ENCODE results near the gene GRB14. TPM values are rescaled to one million over a fixed set of nuclear protein-coding genes. Genes with fewer than 3 reads are reported as not detected.

The GRB14 gene
- total RNA-seq, 4 donors from 2014 or later, result 5.4 to 19.3 (median 9.8) TPM

DNA sequence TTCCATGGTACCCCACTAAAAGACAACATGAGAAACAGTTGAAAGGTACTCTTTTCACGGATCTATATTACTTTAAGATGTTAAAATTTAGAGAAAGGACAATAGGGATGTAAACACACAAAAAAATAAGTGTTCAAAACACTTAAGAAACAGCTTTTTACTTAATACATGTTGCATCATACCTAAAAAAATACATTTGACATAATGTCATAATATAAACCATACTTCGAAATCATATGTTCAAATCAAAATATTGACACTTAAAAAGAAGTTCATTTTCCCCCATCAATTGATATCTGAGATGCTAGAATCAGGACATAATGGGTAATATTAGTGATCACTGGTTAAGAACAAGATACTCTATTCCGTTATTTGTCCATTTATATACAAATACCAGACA, 124.9 kb downstream of the GRB14 start:
- WGBS, 2 donors, result 64 to 78% methylated on average over 3 of the region's 3 CpGs
- Histone ChIP-seq H3K4me3 (replicated peaks in 1 of 3) (no peak overlapping the region), H3K27me3 (no peaks in the 10 kb centered on the region), H3K4me1 (no peaks in the 10 kb centered on the region), H3K27ac (no peak overlapping the region), H3K9me3 (no peaks in the 10 kb centered on the region), H3K36me3 (no peaks in the 10 kb centered on the region)
- intact Hi-C loops (cut with DNase I), result no loop called here
- TF ChIP-seq, protein P1, sequence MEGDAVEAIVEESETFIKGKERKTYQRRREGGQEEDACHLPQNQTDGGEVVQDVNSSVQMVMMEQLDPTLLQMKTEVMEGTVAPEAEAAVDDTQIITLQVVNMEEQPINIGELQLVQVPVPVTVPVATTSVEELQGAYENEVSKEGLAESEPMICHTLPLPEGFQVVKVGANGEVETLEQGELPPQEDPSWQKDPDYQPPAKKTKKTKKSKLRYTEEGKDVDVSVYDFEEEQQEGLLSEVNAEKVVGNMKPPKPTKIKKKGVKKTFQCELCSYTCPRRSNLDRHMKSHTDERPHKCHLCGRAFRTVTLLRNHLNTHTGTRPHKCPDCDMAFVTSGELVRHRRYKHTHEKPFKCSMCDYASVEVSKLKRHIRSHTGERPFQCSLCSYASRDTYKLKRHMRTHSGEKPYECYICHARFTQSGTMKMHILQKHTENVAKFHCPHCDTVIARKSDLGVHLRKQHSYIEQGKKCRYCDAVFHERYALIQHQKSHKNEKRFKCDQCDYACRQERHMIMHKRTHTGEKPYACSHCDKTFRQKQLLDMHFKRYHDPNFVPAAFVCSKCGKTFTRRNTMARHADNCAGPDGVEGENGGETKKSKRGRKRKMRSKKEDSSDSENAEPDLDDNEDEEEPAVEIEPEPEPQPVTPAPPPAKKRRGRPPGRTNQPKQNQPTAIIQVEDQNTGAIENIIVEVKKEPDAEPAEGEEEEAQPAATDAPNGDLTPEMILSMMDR (IDR thresholded peaks at IDR 0.05), result no peak
- TF ChIP-seq POLR2A (IDR thresholded peaks at IDR 0.05), result no peak
- DNase-seq, result no peak

- no peak overlapping the region for H3K4me3 ChIP-seq (replicated peaks in 1 of 3)
- H3K9me3 ChIP-seq, result no peaks in the 10 kb centered on the region
- H3K27me3 ChIP-seq, result no peaks in the 10 kb centered on the region
- WGBS, 2 donors, result 41 to 45% methylated on average over 6 of the region's 6 CpGs
- H3K36me3 ChIP-seq, result no peaks in the 10 kb centered on the region
- TF ChIP-seq, protein P1 (IDR thresholded peaks at IDR 0.05), result peak in 3 of 6 experiments; percentile 17 to 39 (median 30)
- no peak for TF ChIP-seq POLR2A (IDR thresholded peaks at IDR 0.05)
- DNase-seq, result no peak
- no peak overlapping the region for H3K27ac ChIP-seq
- intact Hi-C loops (cut with DNase I), result no loop called here
- no peaks in the 10 kb centered on the region for H3K4me1 ChIP-seq
Measured at GRCh38 chr2:164495491-164496223, 125.6 kb downstream of the GRB14 start.

GRCh38 chr2:164485541-164485940, 135.7 kb downstream of the GRB14 start:
- intact Hi-C loops (cut with DNase I), result no loop called here
- no peak overlapping the region for H3K27ac ChIP-seq
- no peak for DNase-seq
- H3K4me3 ChIP-seq (replicated peaks in 1 of 3), result no peak overlapping the region
- H3K27me3 ChIP-seq, result no peaks in the 10 kb centered on the region
- no peaks in the 10 kb centered on the region for H3K36me3 ChIP-seq
- H3K4me1 ChIP-seq, result no peaks in the 10 kb centered on the region
- no peaks in the 10 kb centered on the region for H3K9me3 ChIP-seq
- 63 to 64% methylated on average over 1 of the region's 1 CpG for WGBS, 2 donors
- TF ChIP-seq, protein P1 (IDR thresholded peaks at IDR 0.05), result no peak
- no peak for TF ChIP-seq POLR2A (IDR thresholded peaks at IDR 0.05)

GRCh38 chr2:164479460-164479859, 141.8 kb downstream of the GRB14 start:
- DNase-seq, result peak; percentile 37 to 45
- H3K27ac ChIP-seq, result no peak overlapping the region
- intact Hi-C loops (cut with DNase I), result no loop called here
- H3K27me3 ChIP-seq, result no peaks in the 10 kb centered on the region
- TF ChIP-seq, protein P1 (IDR thresholded peaks at IDR 0.05), result peak in 5 of 6 experiments; percentile 40 to 76 (median 52)
- TF ChIP-seq POLR2A (IDR thresholded peaks at IDR 0.05), result no peak
- WGBS, 2 donors, result 25 to 29% methylated on average over 2 of the region's 2 CpGs
- H3K4me1 ChIP-seq, result no peaks in the 10 kb centered on the region
- no peak overlapping the region for H3K4me3 ChIP-seq (replicated peaks in 1 of 3)
- H3K36me3 ChIP-seq, result no peaks in the 10 kb centered on the region
- H3K9me3 ChIP-seq, result no peaks in the 10 kb centered on the region

- no peaks in the 10 kb centered on the region for H3K27me3 ChIP-seq
- no peak for DNase-seq
- no peak overlapping the region for H3K27ac ChIP-seq
- no peak overlapping the region for H3K4me3 ChIP-seq (replicated peaks in 1 of 3)
- H3K36me3 ChIP-seq, result no peaks in the 10 kb centered on the region
- TF ChIP-seq, protein P1 (IDR thresholded peaks at IDR 0.05), result no peak
- TF ChIP-seq POLR2A (IDR thresholded peaks at IDR 0.05), result no peak
- 35 to 75% methylated on average over 2 of the region's 2 CpGs for WGBS, 2 donors
- H3K9me3 ChIP-seq, result no peaks in the 10 kb centered on the region
- intact Hi-C loops (cut with DNase I), result no loop called here
- H3K4me1 ChIP-seq, result no peaks in the 10 kb centered on the region
Measured at GRCh38 chr2:164478205-164478604, 143.1 kb downstream of the GRB14 start.

Measured in thyroid gland (tissue), 4 donors.